ENCODE results near the gene CSTPP1.

- TF ChIP-seq, protein P1, sequence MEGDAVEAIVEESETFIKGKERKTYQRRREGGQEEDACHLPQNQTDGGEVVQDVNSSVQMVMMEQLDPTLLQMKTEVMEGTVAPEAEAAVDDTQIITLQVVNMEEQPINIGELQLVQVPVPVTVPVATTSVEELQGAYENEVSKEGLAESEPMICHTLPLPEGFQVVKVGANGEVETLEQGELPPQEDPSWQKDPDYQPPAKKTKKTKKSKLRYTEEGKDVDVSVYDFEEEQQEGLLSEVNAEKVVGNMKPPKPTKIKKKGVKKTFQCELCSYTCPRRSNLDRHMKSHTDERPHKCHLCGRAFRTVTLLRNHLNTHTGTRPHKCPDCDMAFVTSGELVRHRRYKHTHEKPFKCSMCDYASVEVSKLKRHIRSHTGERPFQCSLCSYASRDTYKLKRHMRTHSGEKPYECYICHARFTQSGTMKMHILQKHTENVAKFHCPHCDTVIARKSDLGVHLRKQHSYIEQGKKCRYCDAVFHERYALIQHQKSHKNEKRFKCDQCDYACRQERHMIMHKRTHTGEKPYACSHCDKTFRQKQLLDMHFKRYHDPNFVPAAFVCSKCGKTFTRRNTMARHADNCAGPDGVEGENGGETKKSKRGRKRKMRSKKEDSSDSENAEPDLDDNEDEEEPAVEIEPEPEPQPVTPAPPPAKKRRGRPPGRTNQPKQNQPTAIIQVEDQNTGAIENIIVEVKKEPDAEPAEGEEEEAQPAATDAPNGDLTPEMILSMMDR (conservative IDR thresholded peaks at IDR 0.05): no peak
- TF ChIP-seq EZH2 (IDR thresholded peaks at IDR 0.05; ENCODE audit: low read depth): no peak
Observed at GRCh38 chr11:47099214-47099917, 162.8 kb downstream of the CSTPP1 start.
